NOMO-1 treated with dmso at 0.1 percent for 144 hours (cell line): ENCODE results near the gene ORC6.

Source experiments
- DNase-seq: peaks from one replicate; lab custom pipeline; 2025; ENCODE audit not compliant: unreplicated experiment; lab: John Stamatoyannopoulos, UW

ORC6 gene

GRCh38 chr16:46730801-46731690 lies 41.6 kb downstream of the ORC6 start:
- DNase-seq: no peak

- DNase-seq: no peak
Measured at GRCh38 chr16:46731691-46732555, 42.5 kb downstream of the ORC6 start.

GRCh38 chr16:46732561-46732960 lies 43.1 kb downstream of the ORC6 start:
- no peak for DNase-seq

- DNase-seq: no peak
Measured at GRCh38 chr16:46733319-46733830, 43.9 kb downstream of the ORC6 start.

GRCh38 chr16:46736695-46737094 lies 47.2 kb downstream of the ORC6 start:
- no peak for DNase-seq

GRCh38 chr16:46737621-46738214 lies 48.3 kb downstream of the ORC6 start:
- DNase-seq: no peak

GRCh38 chr16:46739934-46740333 lies 50.5 kb downstream of the ORC6 start:
- DNase-seq: no peak

GRCh38 chr16:46743232-46743719 lies 53.8 kb downstream of the ORC6 start:
- DNase-seq: peak; percentile 69

GRCh38 chr16:46745617-46746016 lies 56.2 kb downstream of the ORC6 start:
- DNase-seq: no peak

- DNase-seq: no peak
Measured at GRCh38 chr16:46746821-46747776, 57.6 kb downstream of the ORC6 start.
